Measurements from ENCODE around the gene GPER1.

The GPER1 gene

GRCh38 chr7:1090236-1090635, 2.3 kb downstream of the GPER1 start:
- no peak for DNase-seq (ENCODE audit: low read depth in 2 of 2)

- DNase-seq (ENCODE audit: low read depth in 2 of 2): no peak
Observed at GRCh38 chr7:1090686-1091643, 3.1 kb downstream of the GPER1 start.

- no peak for DNase-seq (ENCODE audit: low read depth in 2 of 2)
Observed at GRCh38 chr7:1091644-1092027, 3.7 kb downstream of the GPER1 start.

- DNase-seq (ENCODE audit: low read depth in 2 of 2): no peak
Observed at GRCh38 chr7:1092161-1092632, 4.3 kb downstream of the GPER1 start.

- DNase-seq (ENCODE audit: low read depth in 2 of 2): no peak
Observed at GRCh38 chr7:1092806-1093501, 5.0 kb downstream of the GPER1 start.

DNA sequence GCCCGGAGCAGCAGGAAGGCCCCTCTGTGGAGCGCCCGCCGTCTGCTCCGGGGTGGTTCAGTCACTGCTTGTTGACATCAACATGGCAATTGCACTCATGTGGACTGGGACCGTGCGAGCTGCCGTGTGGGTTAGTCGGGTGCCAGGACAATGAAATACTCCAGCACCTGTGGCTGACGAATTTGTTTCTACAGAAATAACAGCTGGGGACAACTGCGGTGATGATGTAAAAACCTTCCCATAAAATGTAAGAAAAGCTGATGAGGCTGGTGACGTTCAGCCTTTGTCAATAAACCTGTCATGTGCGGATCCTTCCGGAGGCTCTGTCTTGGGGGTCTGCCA, 5.6 kb downstream of the GPER1 start:
- no peak for DNase-seq (ENCODE audit: low read depth in 2 of 2)

GRCh38 chr7:1093916-1094508, 6.1 kb downstream of the GPER1 start:
- DNase-seq (ENCODE audit: low read depth in 2 of 2): no peak

DNA sequence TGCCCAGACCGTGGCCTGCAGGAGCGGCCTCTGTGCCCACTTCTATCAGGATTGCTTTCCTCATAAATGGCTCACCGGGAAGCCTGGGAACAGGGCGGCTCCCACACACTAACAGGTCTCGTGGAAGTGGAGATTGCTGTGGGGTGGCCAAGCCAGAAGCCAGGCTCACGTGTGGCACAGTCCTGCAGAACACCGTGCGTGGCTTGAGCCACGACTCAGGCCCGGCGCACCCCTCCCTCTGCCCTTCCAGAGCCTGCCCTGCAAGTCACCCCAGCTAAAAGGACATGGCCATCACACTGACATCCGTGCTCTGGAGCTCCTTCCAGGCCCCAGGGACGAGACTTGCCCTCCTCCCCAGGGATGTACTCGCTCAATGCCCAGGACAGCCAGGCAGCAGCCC, 7.0 kb downstream of the GPER1 start:
- no peak for DNase-seq (ENCODE audit: low read depth in 2 of 2)

DNA sequence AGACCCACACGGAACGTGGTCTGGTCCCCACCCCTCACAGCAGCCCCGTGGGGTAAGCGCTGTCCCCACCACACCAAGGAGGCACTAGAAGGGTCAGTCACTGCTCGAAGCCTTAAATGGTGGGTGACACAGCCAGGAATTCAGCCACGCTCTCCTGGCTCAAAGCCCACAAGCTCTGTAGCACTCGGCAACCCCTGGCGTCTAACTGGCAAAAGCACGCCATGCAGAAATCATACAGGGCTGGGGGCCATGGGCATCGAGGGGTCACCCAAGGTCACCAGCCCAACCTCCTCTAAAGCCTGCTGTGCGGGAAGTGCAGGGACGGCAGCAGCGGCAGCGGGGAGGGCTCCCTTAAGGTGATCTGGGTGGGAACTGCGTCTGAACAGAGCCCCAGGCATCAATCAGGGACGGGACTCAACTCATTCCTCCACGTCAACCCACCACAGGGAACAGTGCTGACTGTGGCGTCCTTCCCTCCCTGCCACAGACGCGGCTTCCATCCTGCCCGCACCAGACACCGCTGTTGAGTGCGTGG, 7.8 kb downstream of the GPER1 start:
- DNase-seq (ENCODE audit: low read depth in 2 of 2): no peak

- no peak for DNase-seq (ENCODE audit: low read depth in 2 of 2)
Observed at GRCh38 chr7:1096156-1097119, 8.5 kb downstream of the GPER1 start.

DNA sequence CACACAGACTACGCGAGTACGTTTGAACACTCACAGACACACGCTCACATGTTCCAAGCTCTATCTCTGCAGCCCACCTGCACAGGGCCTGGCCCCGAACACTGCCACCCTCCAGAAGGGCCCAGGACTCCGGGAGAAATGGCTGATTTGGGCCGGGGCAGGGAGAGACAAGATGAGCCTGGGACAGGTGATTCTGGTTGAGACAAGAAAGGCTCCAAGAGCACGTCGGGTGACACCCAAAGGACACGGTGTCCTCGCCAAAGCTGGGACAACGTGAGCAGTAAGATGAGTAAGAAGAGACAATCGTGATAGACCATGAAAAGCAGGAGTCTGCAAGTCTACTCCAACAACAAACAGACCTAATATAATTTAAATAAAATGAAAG, 9.2 kb downstream of the GPER1 start:
- DNase-seq (ENCODE audit: low read depth in 2 of 2): no peak

DNA sequence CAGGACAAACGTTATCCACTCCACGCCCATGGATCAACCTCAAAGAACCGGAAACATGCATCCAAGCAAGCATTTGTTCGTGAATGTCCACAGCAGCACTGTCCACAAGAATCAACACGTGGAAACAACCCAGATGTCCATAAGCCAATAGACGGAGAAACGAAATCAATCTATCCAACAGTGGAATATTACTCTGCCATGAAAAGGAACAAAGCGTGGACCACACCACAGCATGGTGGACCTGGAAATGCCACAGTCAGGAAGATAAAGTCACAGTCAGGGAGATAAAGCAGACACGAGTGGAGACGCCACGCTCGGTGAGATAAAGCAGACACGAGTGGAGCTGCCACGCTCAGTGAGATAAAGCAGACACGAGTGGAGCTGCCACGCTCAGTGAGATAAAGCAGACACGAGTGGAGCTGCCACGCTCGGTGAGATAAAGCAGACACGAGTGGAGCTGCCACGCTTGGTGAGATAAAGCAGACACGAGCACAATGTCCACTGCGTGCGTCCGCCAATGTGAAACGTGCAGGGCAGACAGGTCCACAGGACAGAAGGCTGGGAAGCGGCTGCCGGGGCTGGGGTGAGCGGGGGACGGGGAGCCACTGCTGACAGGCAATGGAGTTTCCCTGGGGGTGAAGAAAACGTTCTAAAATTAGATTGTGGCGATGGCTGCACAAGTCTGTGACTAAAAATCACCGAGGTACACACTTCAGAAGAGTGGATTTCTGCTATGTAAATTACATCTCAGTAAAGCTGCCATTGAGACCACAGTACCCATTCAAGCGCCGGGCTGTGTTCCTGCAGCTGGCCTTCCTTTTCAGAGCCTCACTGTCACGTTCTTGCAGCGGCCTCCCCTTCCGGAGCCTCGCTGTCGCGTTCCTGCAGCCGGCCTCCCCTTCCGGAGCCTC, 10.6 kb downstream of the GPER1 start:
- DNase-seq (ENCODE audit: low read depth in 2 of 2): no peak

GRCh38 chr7:1099154-1099542, 11.2 kb downstream of the GPER1 start:
- no peak for DNase-seq (ENCODE audit: low read depth in 2 of 2)

GRCh38 chr7:1099637-1100036, 11.7 kb downstream of the GPER1 start:
- no peak for DNase-seq (ENCODE audit: low read depth in 2 of 2)

GRCh38 chr7:1100386-1100785, 12.5 kb downstream of the GPER1 start:
- DNase-seq (ENCODE audit: low read depth in 2 of 2): no peak

DNA sequence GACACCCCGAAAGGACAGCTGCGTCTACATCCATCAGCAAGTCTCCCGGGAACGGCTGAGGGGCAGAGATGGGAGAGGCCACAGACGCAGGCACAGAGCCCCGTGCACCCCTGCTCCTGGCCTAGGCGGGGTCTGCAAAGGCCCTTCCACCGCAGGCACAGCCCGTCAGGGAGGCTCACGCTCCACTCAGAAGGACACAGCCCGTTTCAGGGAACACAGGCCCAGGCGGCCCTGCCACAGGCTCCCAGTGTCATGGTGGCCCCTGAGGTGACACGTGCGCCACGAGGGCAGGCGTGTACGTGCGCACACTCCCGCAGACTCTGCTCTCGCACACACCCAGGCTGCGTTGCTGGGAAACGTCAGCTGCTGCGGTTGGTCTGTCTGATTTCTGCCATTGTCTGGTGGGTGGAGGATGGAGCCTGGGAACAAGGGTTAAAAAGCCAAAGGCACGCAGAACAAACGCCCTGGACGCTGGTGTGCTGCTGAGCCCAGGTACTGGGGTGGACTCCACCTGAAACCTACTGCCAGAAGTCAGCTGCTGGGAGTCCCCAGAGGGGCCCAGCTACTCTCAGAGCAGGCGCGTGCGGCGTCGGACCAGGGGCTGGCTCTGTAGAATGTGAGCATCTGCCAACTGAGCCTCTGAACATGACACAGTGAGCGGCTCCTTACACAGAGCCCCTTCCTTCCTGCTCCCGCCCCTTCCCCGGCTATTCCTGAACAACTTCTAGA, 13.1 kb downstream of the GPER1 start:
- no peak for DNase-seq (ENCODE audit: low read depth in 2 of 2)

DNA sequence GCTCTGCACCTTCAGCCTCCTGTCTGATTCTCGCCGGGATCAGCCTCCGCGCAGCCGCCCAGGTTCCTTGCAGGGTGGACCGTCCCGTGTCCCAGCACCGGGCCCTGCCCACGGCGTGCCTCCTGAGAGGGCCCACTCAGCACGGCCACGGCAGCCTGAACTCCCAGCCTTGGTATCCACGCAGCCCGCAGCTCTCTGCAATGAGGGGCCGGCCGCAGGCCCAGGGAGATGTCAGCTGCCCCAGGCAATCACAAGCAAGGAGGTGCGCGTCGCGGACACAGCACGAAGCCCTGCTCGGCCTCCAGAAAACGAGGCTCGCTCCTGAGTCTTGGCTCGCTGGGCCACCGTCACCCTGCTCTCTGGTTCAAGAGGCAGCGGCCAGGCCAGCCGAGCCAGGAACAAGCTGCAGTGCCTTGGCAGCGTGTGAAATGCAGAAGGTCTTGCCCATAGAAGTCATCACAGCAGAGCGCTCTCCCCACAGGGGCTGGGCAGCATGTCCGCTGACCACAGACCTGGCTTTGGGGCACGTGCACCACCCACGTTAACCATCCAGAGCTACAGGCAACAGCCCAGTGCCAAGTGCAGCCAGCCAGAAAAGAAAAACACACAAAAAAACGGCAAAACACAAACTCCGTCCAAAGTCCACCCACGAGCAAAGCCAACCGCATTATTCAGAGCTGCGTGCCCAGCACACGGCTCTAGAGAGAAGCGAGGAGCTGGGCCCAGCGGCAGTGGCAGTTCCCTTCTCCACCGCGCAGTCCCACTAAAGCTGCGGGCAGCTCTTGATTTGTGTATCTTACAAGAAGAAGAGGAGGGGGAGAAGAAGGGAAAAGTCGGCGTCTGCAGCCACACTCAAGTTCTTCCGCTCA, 13.9 kb downstream of the GPER1 start:
- DNase-seq (ENCODE audit: low read depth in 2 of 2): no peak

- no peak for DNase-seq (ENCODE audit: low read depth in 2 of 2)
Observed at GRCh38 chr7:1103009-1103788, 15.3 kb downstream of the GPER1 start.

Data from stimulated activated CD8-positive, alpha-beta memory T cell treated with anti-CD3 and anti-CD28 coated beads, Interleukin-7, amount 100 ng/mL, for 4 hours (primary cell).